GM18498 (cell line): Measurements from ENCODE around the gene TMEM119.

Source experiments
- ATAC-seq: cut with Tn5 transposase; IDR thresholded peaks from one replicate; pipeline ENCODE4 v1.9.1; 2021; ENCODE audit warnings: mild to moderate bottlenecking, moderate library complexity; ENCODE audit not compliant: unreplicated experiment

The TMEM119 gene

DNA sequence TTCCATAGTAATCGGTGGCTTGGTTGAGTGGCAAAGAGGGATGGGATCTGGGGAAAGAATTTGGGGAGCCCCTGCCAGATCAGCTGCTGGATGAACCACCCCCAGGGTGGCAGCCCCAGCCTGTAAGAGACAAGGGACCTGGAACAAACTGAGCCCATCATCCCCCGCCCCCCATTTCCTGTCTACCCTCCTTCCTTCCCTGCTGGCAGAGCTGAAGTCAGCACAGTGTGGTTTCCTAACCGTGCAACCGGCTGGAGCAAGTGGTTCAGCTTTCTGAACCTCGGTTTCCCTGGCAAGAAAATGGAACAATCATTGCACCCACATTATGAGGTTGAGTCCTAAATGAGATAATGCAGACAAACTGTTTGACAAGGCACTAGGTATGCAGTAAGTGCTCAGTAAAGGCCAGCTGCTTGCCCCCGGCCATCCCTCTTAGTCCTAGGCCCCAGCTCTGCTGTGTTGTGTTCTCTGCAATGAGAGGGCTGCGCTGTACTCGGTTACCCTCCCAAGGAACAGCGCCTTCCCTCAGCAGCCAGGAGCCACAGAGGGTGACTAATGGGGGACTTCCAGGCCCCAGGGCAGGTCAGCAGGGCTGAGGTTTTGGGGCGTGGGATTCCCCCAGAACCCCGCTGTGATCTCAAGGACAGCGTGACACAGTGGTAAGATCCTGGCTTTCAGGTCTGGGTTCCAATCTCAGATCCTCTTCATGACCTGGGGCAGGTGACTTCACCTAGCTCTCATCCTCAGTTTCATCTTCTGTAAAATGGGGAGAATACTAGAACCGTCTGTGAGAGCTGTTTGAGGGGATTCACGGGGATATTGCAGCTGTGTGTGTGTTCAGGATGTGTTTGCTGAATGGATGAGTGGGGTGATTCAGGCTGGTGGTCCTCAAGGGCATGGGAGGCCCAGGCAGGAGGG, 19.3 kb upstream of the TMEM119 start:
- peak; percentile 82 for ATAC-seq

DNA sequence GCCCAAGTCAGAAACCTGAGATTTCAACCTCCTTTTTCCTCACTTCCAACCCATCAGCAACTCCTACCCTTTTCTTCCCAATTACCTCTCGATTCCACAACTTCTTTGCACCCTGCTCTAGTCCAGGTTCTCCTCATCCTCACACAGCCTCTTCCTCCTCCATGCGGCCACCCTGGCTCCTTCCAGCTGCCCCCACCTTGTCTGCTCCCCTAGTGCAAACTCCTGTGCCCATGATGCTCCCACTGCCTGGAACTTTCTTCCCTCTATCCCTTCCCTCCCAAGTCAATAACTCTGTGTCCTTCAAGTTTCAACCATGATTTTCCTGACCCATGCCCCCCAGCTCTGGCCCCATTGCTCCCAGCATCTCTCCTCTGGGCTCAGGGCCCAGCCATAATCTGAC, 18.5 kb upstream of the TMEM119 start:
- no peak for ATAC-seq

DNA sequence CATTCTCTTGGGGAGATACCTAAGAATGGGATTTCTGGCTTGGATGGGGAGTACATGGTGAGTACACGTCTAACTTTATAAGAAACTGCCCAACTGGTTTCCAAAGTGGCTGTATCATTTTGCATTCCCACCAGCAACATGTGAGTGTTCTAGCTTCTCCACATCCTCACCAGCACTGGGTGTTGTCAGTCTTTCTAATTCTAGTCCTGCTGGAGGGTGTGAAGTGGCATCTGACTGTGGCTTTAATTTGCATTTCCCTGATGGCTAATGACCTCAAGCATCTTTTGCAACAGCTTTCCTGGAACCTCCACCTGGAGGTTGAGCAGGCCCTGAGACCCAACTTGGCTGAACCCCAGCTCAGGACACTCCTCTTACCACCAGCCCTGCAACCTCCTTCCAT, 18.0 kb upstream of the TMEM119 start:
- no peak for ATAC-seq

DNA sequence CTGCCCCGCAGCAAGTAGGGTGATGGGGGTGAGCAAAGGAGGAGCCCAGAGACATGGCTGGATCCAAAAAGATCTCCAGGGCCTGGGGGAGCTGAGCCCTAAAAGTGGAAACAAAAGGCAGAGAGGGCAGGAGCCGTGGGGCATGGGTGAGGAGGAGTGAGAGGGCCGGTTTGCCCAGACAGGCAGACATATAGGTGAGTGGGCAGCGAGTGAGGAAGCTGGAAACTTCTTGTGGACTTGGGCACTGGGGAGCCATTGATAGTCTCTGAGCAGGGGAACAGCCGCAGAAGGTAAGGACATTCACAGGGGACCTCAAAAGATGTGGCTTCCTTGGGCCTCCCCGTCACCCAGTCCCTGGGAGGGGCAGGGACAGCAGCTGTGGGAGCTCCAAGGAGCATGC, 16.8 kb upstream of the TMEM119 start:
- ATAC-seq: no peak

- ATAC-seq: no peak
These were observed 16.2 kb upstream of the TMEM119 start for GRCh38 chr12:108614041-108614440.

DNA sequence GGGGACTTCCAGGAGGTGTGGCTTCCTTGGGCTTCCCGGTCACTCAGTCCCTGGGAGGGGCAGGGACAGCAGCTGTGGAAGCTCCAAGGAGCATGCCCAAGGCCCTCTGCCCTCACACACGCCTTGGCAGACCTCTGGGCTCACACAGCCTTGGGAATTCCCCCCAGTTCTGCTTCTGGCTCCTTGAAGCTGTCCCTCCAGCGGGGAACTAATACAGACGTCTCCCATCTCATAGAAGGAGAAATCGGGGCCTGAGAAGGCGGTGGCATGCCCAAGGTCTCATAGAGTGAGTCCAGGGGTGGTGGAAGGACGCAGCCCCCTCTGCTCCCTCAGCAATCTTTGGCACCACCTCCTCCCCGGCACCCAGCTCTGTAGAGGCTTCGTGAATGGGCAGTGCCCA, 15.7 kb upstream of the TMEM119 start:
- ATAC-seq: no peak

- ATAC-seq: no peak
These were observed 15.0 kb upstream of the TMEM119 start for GRCh38 chr12:108612788-108613282.

GRCh38 chr12:108611884-108612415, 14.1 kb upstream of the TMEM119 start:
- no peak for ATAC-seq

GRCh38 chr12:108610856-108611605, 13.1 kb upstream of the TMEM119 start:
- ATAC-seq: no peak

DNA sequence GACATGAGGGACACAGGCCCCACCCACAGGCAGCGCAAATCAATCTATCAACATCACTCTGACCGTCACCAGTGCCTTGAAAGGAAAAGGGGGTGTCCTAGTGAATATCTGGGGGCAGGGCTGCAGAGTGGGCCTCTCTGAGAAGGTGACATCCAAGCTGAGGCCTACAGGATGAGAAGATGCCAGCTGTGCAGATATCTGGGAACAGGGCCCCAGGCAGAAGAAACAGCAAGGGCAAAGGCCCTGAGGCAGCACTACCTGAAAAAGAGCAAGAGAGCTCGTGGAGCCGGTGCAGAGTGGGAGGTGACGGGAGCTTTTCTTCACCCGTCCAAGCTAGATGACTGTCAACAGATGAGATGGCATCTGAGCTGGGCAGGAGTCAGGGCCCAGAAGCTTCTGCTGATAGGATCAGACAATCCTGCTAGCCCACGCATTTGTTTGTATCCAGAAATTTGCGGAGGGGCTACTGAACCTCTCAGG, 12.5 kb upstream of the TMEM119 start:
- ATAC-seq: no peak

GRCh38 chr12:108609537-108610335, 11.9 kb upstream of the TMEM119 start:
- no peak for ATAC-seq

GRCh38 chr12:108608616-108609015, 10.7 kb upstream of the TMEM119 start:
- no peak for ATAC-seq

GRCh38 chr12:108607981-108608600, 10.2 kb upstream of the TMEM119 start:
- ATAC-seq: no peak

DNA sequence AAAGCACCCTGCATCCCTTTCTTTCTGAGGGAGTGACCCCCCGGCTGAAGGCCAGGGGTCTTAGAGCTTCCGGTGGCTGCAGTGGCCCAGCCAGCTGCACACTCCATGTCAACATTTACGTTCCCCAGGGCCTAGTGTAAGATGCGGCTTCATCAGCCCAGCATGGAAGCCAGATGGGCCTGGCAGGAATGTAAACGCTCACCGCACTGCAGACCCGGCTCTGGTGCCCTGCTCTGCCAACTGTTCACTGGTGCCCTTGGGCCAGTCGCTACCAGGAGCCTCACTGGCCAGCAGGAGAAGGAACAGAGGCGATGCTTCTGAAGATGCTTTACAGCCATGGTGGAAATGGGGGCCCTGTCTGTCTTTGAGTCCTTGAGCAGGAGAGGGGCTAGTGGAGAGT, 8.6 kb upstream of the TMEM119 start:
- ATAC-seq: no peak

DNA sequence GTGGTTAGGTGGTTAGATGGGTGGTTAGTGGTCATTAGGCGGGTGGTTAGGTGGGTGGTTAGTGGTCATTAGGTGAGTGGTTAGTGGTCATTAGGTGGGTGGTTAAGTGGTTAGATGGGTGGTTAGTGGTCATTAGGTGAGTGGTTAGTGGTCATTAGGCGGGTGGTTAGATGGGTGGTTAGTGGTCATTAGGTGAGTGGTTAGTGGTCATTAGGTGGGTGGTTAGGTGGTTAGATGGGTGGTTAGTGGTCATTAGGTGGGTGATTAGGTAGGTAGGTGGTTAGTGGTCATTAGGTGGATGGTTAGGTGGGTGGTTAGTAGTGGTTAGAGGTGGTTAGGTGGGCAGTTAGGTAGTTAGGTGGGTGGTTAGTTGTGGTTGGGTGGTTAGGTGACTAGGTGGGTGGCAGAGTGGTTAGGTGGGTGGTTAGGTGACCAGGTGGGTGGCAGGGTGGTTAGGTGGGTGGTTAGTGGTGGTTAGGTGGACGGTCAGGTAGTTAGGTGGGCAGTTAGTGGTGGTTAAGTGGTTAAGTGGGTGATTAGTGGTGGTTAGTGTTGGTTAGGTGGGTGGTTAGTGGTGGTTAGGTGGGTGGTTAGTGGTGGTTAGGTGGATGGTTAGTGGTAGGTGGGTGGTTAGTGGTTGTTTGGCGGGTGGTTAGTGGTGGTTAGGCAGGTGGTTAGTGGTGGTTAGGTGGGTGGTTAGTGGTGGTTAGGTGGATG, 8.0 kb upstream of the TMEM119 start:
- no peak for ATAC-seq

- ATAC-seq: no peak
These were observed 7.3 kb upstream of the TMEM119 start for GRCh38 chr12:108605000-108605689.

DNA sequence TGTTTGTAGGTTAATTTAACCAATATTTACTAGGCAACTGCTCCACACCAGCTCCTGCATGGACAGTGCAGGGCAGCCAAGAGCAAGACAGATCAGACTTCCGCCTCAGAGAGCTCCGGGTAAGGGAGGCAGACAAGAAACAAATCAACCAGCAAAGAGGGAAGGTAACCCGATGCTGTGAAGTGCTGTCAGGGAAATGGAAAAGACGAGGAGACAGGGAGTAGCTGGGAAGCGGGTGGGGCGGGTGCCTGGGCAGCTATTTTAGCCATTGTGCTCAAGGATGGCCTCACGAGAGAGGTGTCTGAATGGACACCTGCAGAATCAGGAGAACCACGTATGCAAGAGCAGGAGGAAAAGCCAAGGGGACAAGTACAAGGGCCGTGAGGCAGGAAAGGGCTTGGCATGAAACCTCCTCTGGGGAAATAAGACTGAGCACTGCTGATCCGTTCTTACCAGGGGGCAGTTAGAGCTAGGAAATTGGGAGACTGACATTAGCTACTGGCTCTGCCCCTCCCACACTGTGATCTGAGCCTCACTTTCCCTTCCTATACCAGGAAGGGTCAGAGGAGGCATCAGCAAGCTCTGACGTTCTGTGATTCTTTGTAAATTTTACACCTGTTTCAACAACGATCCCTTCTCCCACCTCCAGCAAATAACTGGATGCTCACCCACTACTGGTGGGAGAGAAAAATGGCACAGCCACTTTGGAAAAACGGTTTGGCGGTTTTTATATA, 6.5 kb upstream of the TMEM119 start:
- ATAC-seq: no peak

- no peak for ATAC-seq
These were observed 5.9 kb upstream of the TMEM119 start for GRCh38 chr12:108603743-108604142.
